ENCODE measurements around the gene GRM8.

GRM8 gene

GRCh38 chr7:126493801-126494200, 758.9 kb downstream of the GRM8 start:
- DNase-seq = no peak

GRCh38 chr7:126489874-126490273, 762.9 kb downstream of the GRM8 start:
- DNase-seq = no peak

GRCh38 chr7:126487728-126488442, 764.9 kb downstream of the GRM8 start:
- DNase-seq = no peak

- no peak for DNase-seq
These were observed 765.9 kb downstream of the GRM8 start for GRCh38 chr7:126486806-126487205.

GRCh38 chr7:126485791-126486190, 767.0 kb downstream of the GRM8 start:
- no peak for DNase-seq

- DNase-seq = no peak
These were observed 768.8 kb downstream of the GRM8 start for GRCh38 chr7:126483972-126484371.

GRCh38 chr7:126472825-126473224, 779.9 kb downstream of the GRM8 start:
- no peak for DNase-seq

GRCh38 chr7:126462405-126462804, 790.3 kb downstream of the GRM8 start:
- DNase-seq = no peak

GRCh38 chr7:126460664-126461063, 792.1 kb downstream of the GRM8 start:
- DNase-seq = no peak

- DNase-seq = no peak
These were observed 799.6 kb downstream of the GRM8 start for GRCh38 chr7:126453104-126453503.

GRCh38 chr7:126450269-126450671, 802.5 kb downstream of the GRM8 start:
- DNase-seq = no peak

GRCh38 chr7:126449611-126450268, 803.0 kb downstream of the GRM8 start:
- no peak for DNase-seq

GRCh38 chr7:126447984-126448383, 804.8 kb downstream of the GRM8 start:
- no peak for DNase-seq

GRCh38 chr7:126445991-126446390, 806.8 kb downstream of the GRM8 start:
- DNase-seq = no peak

- no peak for DNase-seq
These were observed 808.8 kb downstream of the GRM8 start for GRCh38 chr7:126443951-126444350.

- no peak for DNase-seq
These were observed 809.8 kb downstream of the GRM8 start for GRCh38 chr7:126442908-126443307.

GRCh38 chr7:126441745-126442144, 811.0 kb downstream of the GRM8 start:
- no peak for DNase-seq

GRCh38 chr7:126440542-126440941, 812.2 kb downstream of the GRM8 start:
- DNase-seq = no peak

- DNase-seq = no peak
These were observed 816.4 kb downstream of the GRM8 start for GRCh38 chr7:126436213-126436868.

- no peak for DNase-seq
These were observed 826.1 kb downstream of the GRM8 start for GRCh38 chr7:126426652-126427051.

GRCh38 chr7:126424985-126425384, 827.8 kb downstream of the GRM8 start:
- DNase-seq = no peak

- DNase-seq = no peak
These were observed 833.7 kb downstream of the GRM8 start for GRCh38 chr7:126419047-126419446.

- DNase-seq = no peak
These were observed 840.8 kb downstream of the GRM8 start for GRCh38 chr7:126411821-126412383.

All from islet precursor cell (in vitro differentiated cells).